Lung (tissue), 12 donors: Measurements from ENCODE around the gene LARP4B. TPM values are rescaled to one million over a fixed set of nuclear protein-coding genes. Genes with fewer than 3 reads are reported as not detected.

Experiments used
- ATAC-seq: fragments of 200-7000 bp; cut with Tn5 transposase; one replicate; pipeline ENCODE4 v1.9.1; 2020; ENCODE audit warnings: moderate number of reproducible peaks; ENCODE audit not compliant: insufficient read depth, low FRiP score
- DNase-seq, 3 donors: peaks; one replicate each; pipeline ENCODE4 v3.0.0-alpha.2; 2013 to 2017
- H3K27ac ChIP-seq, 2 donors: one replicate each; pipeline ENCODE4 v1.5.1; 2013; ENCODE audit warnings: mild to moderate bottlenecking in 2 of 2, moderate library complexity in 2 of 2, control low read depth in 1 of 2, inconsistent platforms in 1 of 2, low read depth in 1 of 2, low read length in 1 of 2
- H3K27me3 ChIP-seq, 3 donors: one replicate each; pipeline ENCODE4 v1.5.1; 2013; ENCODE audit warnings: low read length in 2 of 3; ENCODE audit not compliant: control insufficient read depth in 3 of 3, insufficient read depth in 3 of 3
- H3K36me3 ChIP-seq, 4 donors: one replicate each; pipeline ENCODE4 v1.5.1; 2013; ENCODE audit warnings: low read length in 4 of 4, mild to moderate bottlenecking in 1 of 4, moderate library complexity in 1 of 4; ENCODE audit not compliant: control insufficient read depth in 4 of 4, insufficient read depth in 4 of 4
- H3K4me1 ChIP-seq, 5 donors: one replicate each; pipeline ENCODE4 v1.5.1; 2013; ENCODE audit warnings: low read length in 5 of 5, mild to moderate bottlenecking in 2 of 5, moderate library complexity in 1 of 5; ENCODE audit not compliant: control insufficient read depth in 5 of 5, insufficient read depth in 5 of 5
- H3K4me3 ChIP-seq: one replicate; pipeline ENCODE4 v1.5.1; 2013; ENCODE audit warnings: mild to moderate bottlenecking, control low read depth, moderate library complexity
- H3K9ac ChIP-seq, 2 donors: one replicate each; pipeline ENCODE4 v1.5.1; 2013; ENCODE audit warnings: low read length in 2 of 2, control low read depth in 1 of 2; ENCODE audit not compliant: insufficient read depth in 1 of 2
- H3K9me3 ChIP-seq, 4 donors: one replicate each; pipeline ENCODE4 v1.5.1; 2013; ENCODE audit warnings: low read length in 3 of 4, mild to moderate bottlenecking in 1 of 4, moderate library complexity in 1 of 4; ENCODE audit not compliant: control insufficient read depth in 4 of 4, insufficient read depth in 3 of 4
- WGBS, 2 donors: extraction: QIAGEN DNeasy Blood & Tissue Kit; methylation state at CpG; one replicate each; pipeline ENCODE4 v1.1.7; 2013; 5-methylcytosine and 5-hydroxymethylcytosine counted together
- polyA plus RNA-seq, 2 donors: library from polyadenylated mRNA; stranded (reverse); fragments of 200-250 nt; gene quantifications; one replicate each; pipeline ENCODE4 v1.2.1, GENCODE V29; 2013
- total RNA-seq, 2 donors: library from RNA; depleted of rRNA in 1 of 2; stranded (reverse); fragments of >200 nt in 1 of 2; gene quantifications; one replicate each; pipeline ENCODE4 v1.2.1, GENCODE V29; 2014 to 2021
- TF ChIP-seq, protein P1 (sequence below): IDR thresholded peaks from 2 replicates; pipeline ENCODE4 v1.5.1; 2012; ENCODE audit warnings: mild to moderate bottlenecking; ENCODE audit errors: control extremely low read depth, extremely low read depth
- donor health status: control.
- donor health status: control.
- donor health status: Bipolar disorder and iron deficiency.
- donor health status: healthy.
- donor health status: DM: yes; HTN: yes; CAD: no.

LARP4B gene
- total and polyA plus RNA-seq, 4 donors, result 24.7 to 133 (median 66.9) TPM

DNA sequence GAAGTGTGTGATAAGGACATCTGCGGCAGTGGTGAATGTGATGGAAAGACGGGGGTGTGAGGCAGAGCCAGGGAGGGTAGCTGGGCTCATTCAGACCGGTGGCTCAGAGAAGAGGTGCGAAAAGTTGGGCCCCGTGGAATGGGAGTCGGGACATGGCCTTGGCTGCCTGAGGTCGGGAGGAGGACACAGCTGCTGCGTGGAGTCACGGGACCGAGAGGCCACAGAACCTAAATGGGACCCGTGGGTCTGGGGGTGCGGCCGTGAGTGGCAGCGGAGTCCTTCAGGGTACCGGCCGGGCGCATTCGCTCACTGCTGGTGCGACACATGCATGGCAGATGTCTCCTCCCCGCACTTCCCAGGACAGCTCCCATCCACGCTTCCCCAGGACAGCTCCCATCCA lies 22.9 kb upstream of the LARP4B start:
- Histone ChIP-seq H3K36me3 (no peaks in the 10 kb centered on the region), H3K27me3 (no peaks in the 10 kb centered on the region), H3K27ac (no peak overlapping the region), H3K4me1 (peaks cover 0 to 5% (median 0%) of the 10 kb centered on the region in 5 donors), H3K4me3 (no peak overlapping the region), H3K9ac (no peak overlapping the region), H3K9me3 (no peaks in the 10 kb centered on the region)
- DNase-seq (no peak), ATAC-seq (no peak)
- TF ChIP-seq, protein P1, sequence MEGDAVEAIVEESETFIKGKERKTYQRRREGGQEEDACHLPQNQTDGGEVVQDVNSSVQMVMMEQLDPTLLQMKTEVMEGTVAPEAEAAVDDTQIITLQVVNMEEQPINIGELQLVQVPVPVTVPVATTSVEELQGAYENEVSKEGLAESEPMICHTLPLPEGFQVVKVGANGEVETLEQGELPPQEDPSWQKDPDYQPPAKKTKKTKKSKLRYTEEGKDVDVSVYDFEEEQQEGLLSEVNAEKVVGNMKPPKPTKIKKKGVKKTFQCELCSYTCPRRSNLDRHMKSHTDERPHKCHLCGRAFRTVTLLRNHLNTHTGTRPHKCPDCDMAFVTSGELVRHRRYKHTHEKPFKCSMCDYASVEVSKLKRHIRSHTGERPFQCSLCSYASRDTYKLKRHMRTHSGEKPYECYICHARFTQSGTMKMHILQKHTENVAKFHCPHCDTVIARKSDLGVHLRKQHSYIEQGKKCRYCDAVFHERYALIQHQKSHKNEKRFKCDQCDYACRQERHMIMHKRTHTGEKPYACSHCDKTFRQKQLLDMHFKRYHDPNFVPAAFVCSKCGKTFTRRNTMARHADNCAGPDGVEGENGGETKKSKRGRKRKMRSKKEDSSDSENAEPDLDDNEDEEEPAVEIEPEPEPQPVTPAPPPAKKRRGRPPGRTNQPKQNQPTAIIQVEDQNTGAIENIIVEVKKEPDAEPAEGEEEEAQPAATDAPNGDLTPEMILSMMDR, result no peak
- WGBS, 2 donors, result 91 to 96% methylated on average over 21 of the region's 21 CpGs

DNA sequence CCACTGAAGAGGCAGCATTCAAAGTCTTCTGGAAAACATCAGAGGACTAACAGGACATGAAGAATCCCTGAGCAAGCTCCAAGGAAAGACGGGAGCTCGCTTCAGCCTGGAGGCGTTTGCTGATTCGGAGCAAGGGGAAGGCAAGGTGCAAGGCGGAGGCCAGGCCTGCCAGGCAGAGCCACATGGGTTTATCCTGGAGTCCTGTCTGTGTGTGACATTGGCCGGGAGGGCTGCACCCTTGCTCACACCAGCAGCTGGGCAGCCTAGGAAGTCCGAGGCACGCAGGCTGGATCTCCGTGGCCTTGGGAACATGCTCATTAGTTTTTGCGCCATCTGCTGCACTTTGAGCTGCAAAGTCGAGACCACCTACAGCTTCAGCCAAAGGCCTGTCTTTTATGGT lies 22.3 kb upstream of the LARP4B start:
- Histone ChIP-seq H3K4me1 (peaks cover 0 to 5% (median 0%) of the 10 kb centered on the region in 5 donors), H3K4me3 (no peak overlapping the region), H3K36me3 (no peaks in the 10 kb centered on the region), H3K9me3 (no peaks in the 10 kb centered on the region), H3K27ac (no peak overlapping the region), H3K9ac (no peak overlapping the region), H3K27me3 (no peaks in the 10 kb centered on the region)
- no peak for ATAC-seq
- TF ChIP-seq, protein P1, result no peak
- DNase-seq, result no peak
- 88 to 95% methylated on average over 11 of the region's 11 CpGs for WGBS, 2 donors

DNA sequence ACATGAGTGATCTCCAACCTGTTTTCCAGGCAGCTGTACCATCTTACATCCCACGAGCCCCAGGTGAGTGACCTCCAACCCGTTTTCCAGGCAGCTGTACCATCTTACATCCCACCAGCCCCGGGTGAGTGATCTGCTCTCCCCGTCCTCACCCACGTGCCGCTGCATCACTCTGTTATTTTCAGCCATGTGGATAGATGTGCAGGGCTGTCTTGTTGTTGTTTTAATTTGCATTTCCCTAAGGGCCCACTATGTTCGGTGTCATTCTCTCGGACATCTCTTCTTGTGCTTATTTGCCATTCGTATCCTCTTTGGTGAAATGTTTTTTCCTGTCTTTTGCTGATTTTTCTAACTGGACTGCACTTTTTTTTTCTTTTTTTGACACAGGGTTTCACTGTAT lies 17.9 kb upstream of the LARP4B start:
- TF ChIP-seq, protein P1, result no peak
- no peak overlapping the region for H3K9ac ChIP-seq
- DNase-seq (no peak), ATAC-seq (no peak)
- no peaks in the 10 kb centered on the region for H3K9me3 ChIP-seq
- WGBS, 2 donors, result 81 to 90% methylated on average over 9 of the region's 9 CpGs
- H3K36me3 ChIP-seq, result no peaks in the 10 kb centered on the region
- no peak overlapping the region for H3K27ac ChIP-seq
- H3K27me3 ChIP-seq, result no peaks in the 10 kb centered on the region
- peaks cover 0 to 2% (median 0%) of the 10 kb centered on the region in 5 donors for H3K4me1 ChIP-seq
- H3K4me3 ChIP-seq, result no peak overlapping the region

DNA sequence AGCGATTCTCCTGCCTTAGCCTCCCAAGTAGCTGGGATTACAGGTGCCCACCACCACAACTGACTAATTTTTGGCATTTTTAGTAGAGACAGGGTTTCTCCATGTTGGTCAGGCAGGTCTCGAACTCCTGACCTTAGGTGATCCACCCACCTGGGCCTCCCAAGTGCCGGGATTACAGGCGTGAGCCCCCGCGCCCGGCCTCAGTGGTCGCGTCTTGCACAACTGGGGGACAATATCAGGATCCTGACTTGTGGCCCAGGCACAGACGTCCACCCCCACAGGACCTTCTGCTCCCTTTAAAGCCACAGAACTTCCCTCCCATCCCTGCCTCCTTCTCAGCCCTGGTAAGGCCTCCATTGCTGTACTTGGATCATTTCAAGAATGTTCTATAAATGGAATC lies 16.8 kb upstream of the LARP4B start:
- WGBS, 2 donors, result 93 to 95% methylated on average over 10 of the region's 10 CpGs

More for the DNA sequence above, 16.8 kb upstream of the LARP4B start:
- H3K27me3 ChIP-seq, result no peaks in the 10 kb centered on the region
- no peaks in the 10 kb centered on the region for H3K9me3 ChIP-seq
- no peak overlapping the region for H3K27ac ChIP-seq
- DNase-seq, result no peak
- H3K9ac ChIP-seq, result no peak overlapping the region
- no peaks in the 10 kb centered on the region for H3K36me3 ChIP-seq
- TF ChIP-seq, protein P1, result no peak
- peaks cover 0 to 6% (median 0%) of the 10 kb centered on the region in 5 donors for H3K4me1 ChIP-seq
- ATAC-seq, result no peak
- H3K4me3 ChIP-seq, result no peak overlapping the region
